H1 (cell line): ENCODE measurements around the gene CCDC82. TPM values are rescaled to one million over a fixed set of nuclear protein-coding genes. Genes with fewer than 3 reads are reported as not detected.

Experiments
- CTCF ChIA-PET: fragments of 300-600 bp; sonication (Branson Sonifier 250); formaldehyde crosslinking; loops from one replicate; lab custom pipeline; 2021; ENCODE audit not compliant: partially characterized antibody; lab: Charles Lee
- POLR2A ChIA-PET: fragments of 300-600 bp; sonication (Branson Sonifier 250); formaldehyde crosslinking; loops from one replicate; lab custom pipeline; 2021; ENCODE audit warnings: inconsistent platforms; ENCODE audit not compliant: partially characterized antibody; lab: Charles Lee
- DNase-seq, 2 experiments: peaks; one replicate each; pipeline versions ENCODE4 v3.0.0 to v3.0.0-alpha.2; 2010 to 2022; ENCODE audit warnings: low spot score in 2 of 2, low read depth in 1 of 2, mixed read lengths in 1 of 2
- FAIRE-seq: peaks from 2 replicates; lab custom pipeline; 2011; peaks lifted over from hg19 to GRCh38; lab: Jason Lieb, UNC
- H2AFZ ChIP-seq: 2 replicates; pipeline ENCODE4 v1.8.1; 2012; ENCODE audit warnings: low read length, inconsistent platforms
- H2AK5ac ChIP-seq: 2 replicates; pipeline ENCODE4 v1.6.1; 2013; ENCODE audit warnings: low read depth, low read length
- H2BK120ac ChIP-seq: replicated peaks from 2 replicates; pipeline ENCODE3; 2013; ENCODE audit warnings: low read depth, low read length, inconsistent platforms
- H2BK12ac ChIP-seq: 2 replicates; pipeline ENCODE4 v1.6.1; 2013; ENCODE audit warnings: low read depth, low read length
- H2BK15ac ChIP-seq: 2 replicates; pipeline ENCODE4 v1.6.1; 2013; ENCODE audit warnings: low read length
- H2BK20ac ChIP-seq: 2 replicates; pipeline ENCODE4 v1.6.1; 2013; ENCODE audit warnings: low read length
- H2BK5ac ChIP-seq: 2 replicates; pipeline ENCODE4 v1.6.1; 2013; ENCODE audit warnings: low read depth, low read length
- H3K14ac ChIP-seq: 2 replicates; pipeline ENCODE4 v1.6.1; 2013; ENCODE audit warnings: inconsistent platforms; ENCODE audit not compliant: insufficient read length
- H3K18ac ChIP-seq: 2 replicates; pipeline ENCODE4 v1.6.1; 2013; ENCODE audit warnings: low read length; ENCODE audit errors: extremely low read depth
- H3K23ac ChIP-seq: 2 replicates; pipeline ENCODE4 v1.6.1; 2013; ENCODE audit warnings: inconsistent platforms; ENCODE audit not compliant: insufficient read length
- H3K23me2 ChIP-seq: 2 replicates; pipeline ENCODE4 v1.6.1; 2013; ENCODE audit warnings: low read depth, low read length
- H3K27ac ChIP-seq: 2 replicates; pipeline ENCODE4 v1.6.1; 2011; ENCODE audit warnings: low read depth, low read length, inconsistent platforms
- H3K27me3 ChIP-seq, 4 experiments: replicated peaks in 1 of 4; 1 replicate in 1 of 4; 2 replicates in 3 of 4; pipeline versions ENCODE4 v1.6.1 to v1.8.1; 2011 to 2013; ENCODE audit warnings: low read length in 3 of 4, mild to moderate bottlenecking in 3 of 4, inconsistent platforms in 2 of 4, mixed read lengths in 2 of 4, moderate library complexity in 1 of 4; ENCODE audit not compliant: control insufficient read depth in 3 of 4, insufficient read depth in 3 of 4; ENCODE audit errors: extremely low read depth in 1 of 4
- H3K36me3 ChIP-seq, 4 experiments: 2 replicates each; pipeline versions ENCODE4 v1.6.1 to v1.8.1; 2011 to 2013; ENCODE audit warnings: mild to moderate bottlenecking in 4 of 4, low read length in 3 of 4, moderate library complexity in 2 of 4, control low read depth in 1 of 4, inconsistent platforms in 1 of 4; ENCODE audit not compliant: insufficient read depth in 4 of 4, control insufficient read depth in 2 of 4
- H3K4ac ChIP-seq: replicated peaks from 2 replicates; pipeline ENCODE3; 2013; ENCODE audit warnings: low read length, low read depth, mixed read lengths, inconsistent platforms; ENCODE audit not compliant: insufficient read length
- H3K4me1 ChIP-seq, 4 experiments: replicated peaks in 1 of 4; 1 replicate in 1 of 4; 2 replicates in 3 of 4; pipeline versions ENCODE4 v1.6.1 to v1.8.1; 2011 to 2013; ENCODE audit warnings: low read length in 3 of 4, inconsistent platforms in 2 of 4, mixed read lengths in 1 of 4; ENCODE audit not compliant: insufficient read depth in 4 of 4, control insufficient read depth in 3 of 4
- H3K4me2 ChIP-seq, 2 experiments: 2 replicates each; pipeline versions ENCODE4 v1.6.1 to v1.8.1; 2011 to 2013; ENCODE audit warnings: low read depth in 2 of 2, low read length in 2 of 2, control low read depth in 1 of 2, inconsistent platforms in 1 of 2, mild to moderate bottlenecking in 1 of 2; ENCODE audit not compliant: insufficient read depth in 1 of 2
- H3K4me3 ChIP-seq, 4 experiments: fragments of 200-600, 300-600 bp in 1 of 4; sonication (generic), shearing (Covaris generic), sonication (Bioruptor Twin) in 1 of 4; 2 replicates each; pipeline versions ENCODE4 v1.5.1 to v1.8.1; 2011 to 2016; ENCODE audit warnings: low read length in 4 of 4, low read depth in 3 of 4, control low read depth in 2 of 4, inconsistent platforms in 2 of 4, mild to moderate bottlenecking in 2 of 4, mixed read lengths in 1 of 4, moderate library complexity in 1 of 4; ENCODE audit not compliant: insufficient read depth in 2 of 4; ENCODE audit errors: extremely low read depth in 1 of 4
- H3K56ac ChIP-seq: replicated peaks from 2 replicates; pipeline ENCODE3; 2013; ENCODE audit warnings: low read depth, mild to moderate bottlenecking, mixed read lengths, low read length, inconsistent platforms; ENCODE audit not compliant: insufficient read length
- H3K79me1 ChIP-seq: 2 replicates; pipeline ENCODE4 v1.6.1; 2013; ENCODE audit warnings: low read depth, low read length, control low read depth
- H3K79me2 ChIP-seq, 2 experiments: 2 replicates each; pipeline versions ENCODE4 v1.6.1 to v1.8.1; 2012 to 2013; ENCODE audit warnings: low read length in 2 of 2, mild to moderate bottlenecking in 2 of 2, inconsistent platforms in 1 of 2; ENCODE audit not compliant: insufficient read depth in 2 of 2, control insufficient read depth in 1 of 2
- H3K9ac ChIP-seq, 4 experiments: replicated peaks in 1 of 4; 1 replicate in 1 of 4; 2 replicates in 3 of 4; pipeline versions ENCODE4 v1.6.1 to v1.8.1; 2011 to 2013; ENCODE audit warnings: low read depth in 3 of 4, low read length in 3 of 4, control low read depth in 2 of 4, mild to moderate bottlenecking in 2 of 4, moderate library complexity in 2 of 4, inconsistent platforms in 1 of 4; ENCODE audit errors: extremely low read depth in 1 of 4
- H3K9me3 ChIP-seq, 2 experiments: 2 replicates each; pipeline versions ENCODE4 v1.6.1 to v1.8.1; 2012 to 2013; ENCODE audit warnings: mild to moderate bottlenecking in 2 of 2, moderate library complexity in 2 of 2, control low read depth in 1 of 2, inconsistent platforms in 1 of 2, low read depth in 1 of 2, low read length in 1 of 2, mixed read lengths in 1 of 2; ENCODE audit not compliant: insufficient read depth in 2 of 2
- H4K20me1 ChIP-seq, 2 experiments: replicated peaks in 1 of 2; 2 replicates each; pipeline versions ENCODE3 to v1.8.1; 2011 to 2013; ENCODE audit warnings: inconsistent platforms in 2 of 2, low read length in 2 of 2, mild to moderate bottlenecking in 1 of 2; ENCODE audit not compliant: insufficient read depth in 2 of 2, control insufficient read depth in 1 of 2
- H4K5ac ChIP-seq: 2 replicates; pipeline ENCODE4 v1.6.1; 2013; ENCODE audit warnings: low read length, low read depth, mixed read lengths, inconsistent platforms; ENCODE audit not compliant: insufficient read length
- H4K8ac ChIP-seq: 2 replicates; pipeline ENCODE4 v1.8.0; 2013; ENCODE audit warnings: mild to moderate bottlenecking, moderate library complexity, low read length, inconsistent platforms; ENCODE audit not compliant: insufficient read depth; ENCODE audit errors: extremely low read depth
- H4K91ac ChIP-seq: replicated peaks from 2 replicates; pipeline ENCODE3; 2013; ENCODE audit warnings: low read length, mixed read lengths, inconsistent platforms; ENCODE audit not compliant: insufficient read length
- BACH1 ChIP-seq: IDR thresholded peaks from 2 replicates; pipeline ENCODE4 v1.6.1; 2012; ENCODE audit warnings: low read length, improper control_type of control experiment
- CBX8 ChIP-seq: fragments of 300-800, 300-1000 bp; sonication (generic); IDR thresholded peaks from 2 replicates; pipeline ENCODE4 v1.7.1; 2016; ENCODE audit warnings: low read depth, low read length, borderline replicate concordance
- E2F6 ChIP-seq: IDR thresholded peaks from 2 replicates; pipeline ENCODE4 v1.6.1; 2012; ENCODE audit warnings: inconsistent platforms
- EP300 ChIP-seq, 2 experiments: IDR thresholded peaks; 1 replicate in 1 of 2; 2 replicates in 1 of 2; pipeline ENCODE4 v1.6.1; 2011 to 2012; ENCODE audit warnings: low read depth in 2 of 2, low read length in 2 of 2, mild to moderate bottlenecking in 2 of 2, borderline replicate concordance in 1 of 2, inconsistent platforms in 1 of 2, moderate library complexity in 1 of 2
- EZH2 ChIP-seq: fragments of 200-600 bp; sonication (generic); IDR thresholded peaks from 2 replicates; pipeline ENCODE4 v1.7.1; 2012; ENCODE audit warnings: low read depth, mild to moderate bottlenecking, moderate library complexity, low read length, inconsistent platforms; ENCODE audit not compliant: severe bottlenecking
- JUN ChIP-seq: IDR thresholded peaks from 2 replicates; pipeline ENCODE4 v1.6.1; 2011; ENCODE audit warnings: low read depth, mild to moderate bottlenecking, improper control_type of control experiment, low read length
- POU5F1 ChIP-seq: IDR thresholded peaks from 2 replicates; pipeline ENCODE4 v1.6.1; 2011; ENCODE audit warnings: low read depth, mild to moderate bottlenecking, low read length, moderate library complexity
- RAD21 ChIP-seq, 2 experiments: IDR thresholded peaks in 1 of 2; conservative IDR thresholded peaks in 1 of 2; 2 replicates each; pipeline ENCODE4 v1.6.1; 2011; ENCODE audit warnings: low read depth in 2 of 2, low read length in 2 of 2, improper control_type of control experiment in 1 of 2, inconsistent platforms in 1 of 2, mild to moderate bottlenecking in 1 of 2, moderate library complexity in 1 of 2
- SP4 ChIP-seq: IDR thresholded peaks from 2 replicates; pipeline ENCODE4 v1.6.1; 2012; ENCODE audit warnings: low read length, inconsistent platforms
- TAF1 ChIP-seq: IDR thresholded peaks from 2 replicates; pipeline ENCODE4 v1.6.1; 2011; ENCODE audit warnings: mild to moderate bottlenecking, low read depth, low read length
- TAF7 ChIP-seq: optimal IDR thresholded peaks from 2 replicates; pipeline ENCODE3; 2011; ENCODE audit warnings: low read depth, mild to moderate bottlenecking, inconsistent platforms, low read length, moderate library complexity, borderline replicate concordance
- TBP ChIP-seq: IDR thresholded peaks from 2 replicates; pipeline ENCODE4 v1.6.1; 2011; ENCODE audit warnings: low read depth, low read length, improper control_type of control experiment
- WGBS, 2 experiments: shearing (Covaris generic) in 1 of 2; methylation state at CpG; one replicate each; pipeline versions ENCODE4 v1.1.6 to v1.1.7; 2013 to 2015; ENCODE audit warnings: low lambda C conversion rate in 2 of 2, mixed read lengths in 2 of 2, inconsistent platforms in 1 of 2, low coverage in 1 of 2, missing lambda C conversion rate in 1 of 2; ENCODE audit not compliant: insufficient replicate concordance in 2 of 2, insufficient coverage in 1 of 2, insufficient read length in 1 of 2; ENCODE audit errors: extremely low coverage in 1 of 2, missing lambda C conversion rate in 1 of 2; 5-methylcytosine and 5-hydroxymethylcytosine counted together
- polyA plus RNA-seq, 7 experiments: library from polyadenylated mRNA; depleted of rRNA in 3 of 7; stranded (reverse) in 5 of 7; unstranded in 2 of 7; fragments of >200 nt in 5 of 7; fragments of 200-250 nt in 2 of 7; gene quantifications; 1 replicate in 5 of 7; 2 replicates in 1 of 7; 4 replicates in 1 of 7; pipeline versions ENCODE4 v1.2.1 to v1.2.3, GENCODE V29; 2011 to 2013; ENCODE audit warnings: missing spikeins in 2 of 7, mixed read lengths in 2 of 7
- total RNA-seq: library from RNA; stranded (reverse); fragmentation: NEBNext Ultra II Directional; extraction: Animal tissue kit (Norgen Biotek cat#: 25700); gene quantifications from 2 replicates; pipeline ENCODE4 v1.2.1, GENCODE V29; 2021

The CCDC82 gene
- total and polyA plus RNA-seq, 2 of the 8 experiments (the other 6 are each of a cell fraction or from before 2014, with no cell fraction given), result 6.0 to 15.2 TPM

- H3K18ac ChIP-seq, result no peak overlapping the region
- no peak overlapping the region for H2BK15ac ChIP-seq
- ChIA-PET CTCF (interaction anchor here (1.3 to 3.7 kb wide), 3 partner anchors 9 to 242 kb away, joined by 3 to 33 read pairs (median 11); partner anchors contain the start of gene MAML2), POLR2A (interaction anchor here (1.6 to 2.2 kb wide), 2 partner anchors 9 to 12 kb away, joined by 4 to 13 read pairs; partner anchors contain the start of gene MAML2)
- no peak overlapping the region for H3K9ac ChIP-seq
- WGBS, 2 experiments, result 24% methylated on average over 4 of the region's 4 CpGs; no CpG with 5 or more reads in 1 of the 2 experiments
- no peaks in the 10 kb centered on the region for H4K20me1 ChIP-seq
- H3K23me2 ChIP-seq, result no peaks in the 10 kb centered on the region
- FAIRE-seq, result no peak
- H2BK12ac ChIP-seq, result no peak overlapping the region
- DNase-seq, result no peak
- H3K27ac ChIP-seq, result no peak overlapping the region
- H4K8ac ChIP-seq, result no peak overlapping the region
- no peak overlapping the region for H2BK5ac ChIP-seq
- H3K4ac ChIP-seq, result no peak overlapping the region
- H3K79me1 ChIP-seq, result no peaks in the 10 kb centered on the region; the same call in 1 of the 2 replicates
- no peak overlapping the region for H2BK120ac ChIP-seq
- H3K23ac ChIP-seq, result no peak overlapping the region
- no peaks in the 10 kb centered on the region for H3K9me3 ChIP-seq
- no peak overlapping the region for H3K14ac ChIP-seq
- no peak overlapping the region for H3K56ac ChIP-seq
- H4K5ac ChIP-seq, result no peak overlapping the region
- no peaks in the 10 kb centered on the region for H3K27me3 ChIP-seq
- no peak overlapping the region for H2BK20ac ChIP-seq
- no peak overlapping the region for H2AFZ ChIP-seq
- no peaks in the 10 kb centered on the region for H3K36me3 ChIP-seq
- peak overlapping the region in 1 of 4 experiments; percentile 15; a peak in 1 of 8 replicates for H3K4me3 ChIP-seq
- H2AK5ac ChIP-seq, result no peak overlapping the region
- H4K91ac ChIP-seq, result no peak overlapping the region
- H3K4me1 ChIP-seq, result peaks cover 3 to 24% (median 20%) of the 10 kb centered on the region in 4 experiments; a peak in 5 of 7 replicates
- H3K79me2 ChIP-seq, result peaks cover 0 to 34% of the 10 kb centered on the region in 2 experiments; a peak in 2 of 4 replicates
- peak overlapping the region in 1 of 2 experiments; percentile 32; a peak in 3 of 4 replicates for H3K4me2 ChIP-seq
- TF ChIP-seq EZH2, result no peak
- TF ChIP-seq JUN, result no peak
- TF ChIP-seq E2F6, result no peak
- TF ChIP-seq TAF7, result no peak
- no peak for TF ChIP-seq POU5F1
- TF ChIP-seq CBX8, result no peak
- no peak for TF ChIP-seq SP4
- no peak for TF ChIP-seq BACH1
- TF ChIP-seq TBP, result no peak
- no peak for TF ChIP-seq EP300 (IDR thresholded peaks at IDR 0.05; ENCODE audit: borderline replicate concordance in 1 of 2, low read depth in 2 of 2, low read length in 2 of 2)
- TF ChIP-seq TAF1, result no peak
- TF ChIP-seq RAD21 (IDR thresholded peaks at IDR 0.05 in 1 of 2, conservative IDR thresholded peaks at IDR 0.05 in 1 of 2; ENCODE audit: low read depth in 2 of 2, low read length in 2 of 2), result no peak
Measured at GRCh38 chr11:96333191-96333719, 56.5 kb downstream of the CCDC82 start.
